Keratinocyte (primary cell): ENCODE measurements around the gene DCAF6. TPM values are rescaled to one million over a fixed set of nuclear protein-coding genes. Genes with fewer than 3 reads are reported as not detected.

Experiments
- DNase-seq: peaks from one replicate; pipeline ENCODE4 v3.0.0-alpha.2; 2011; ENCODE audit warnings: low read depth, missing footprints, low spot score
- FAIRE-seq: peaks from 2 replicates; lab custom pipeline; 2011; peaks lifted over from hg19 to GRCh38; lab: Jason Lieb, UNC
- H2AFZ ChIP-seq: 2 replicates; pipeline ENCODE4 v1.6.0; 2012; ENCODE audit warnings: low read length, control low read depth, inconsistent platforms; ENCODE audit not compliant: control insufficient read depth
- H3K27ac ChIP-seq: 2 replicates; pipeline ENCODE4 v1.5.1; 2011; ENCODE audit warnings: low read length; ENCODE audit not compliant: control insufficient read depth, insufficient read depth
- H3K27me3 ChIP-seq: 3 replicates; pipeline ENCODE4 v1.6.0; 2011; ENCODE audit warnings: low read length; ENCODE audit not compliant: control insufficient read depth, insufficient read depth; ENCODE audit errors: extremely low read depth
- H3K36me3 ChIP-seq, 2 experiments: 2 replicates in 1 of 2; 3 replicates in 1 of 2; pipeline ENCODE4 v1.5.1; 2011; ENCODE audit warnings: low read length in 2 of 2, mild to moderate bottlenecking in 1 of 2; ENCODE audit not compliant: control insufficient read depth in 2 of 2, insufficient read depth in 2 of 2; ENCODE audit errors: extremely low read depth in 1 of 2
- H3K4me1 ChIP-seq: 3 replicates; pipeline ENCODE4 v1.5.1; 2011; ENCODE audit warnings: low read length; ENCODE audit not compliant: control insufficient read depth, insufficient read depth; ENCODE audit errors: extremely low read depth
- H3K4me2 ChIP-seq: 3 replicates; pipeline ENCODE4 v1.6.0; 2011; ENCODE audit warnings: low read depth, low read length; ENCODE audit not compliant: control insufficient read depth, insufficient read depth; ENCODE audit errors: extremely low read depth
- H3K4me3 ChIP-seq, 3 experiments: fragments of 200-600 bp in 1 of 3; sonication (generic) in 1 of 3; 2 replicates in 2 of 3; 3 replicates in 1 of 3; pipeline ENCODE4 v1.5.1; 2011 to 2016; ENCODE audit warnings: low read length in 3 of 3, mild to moderate bottlenecking in 3 of 3, control low read depth in 2 of 3, inconsistent platforms in 1 of 3, low read depth in 1 of 3, mixed read lengths in 1 of 3, mixed run types in 1 of 3, moderate library complexity in 1 of 3; ENCODE audit not compliant: control insufficient read depth in 2 of 3, insufficient read depth in 2 of 3; ENCODE audit errors: extremely low read depth in 1 of 3
- H3K79me2 ChIP-seq: 2 replicates; pipeline ENCODE4 v1.6.0; 2012; ENCODE audit warnings: low read length; ENCODE audit not compliant: control insufficient read depth, insufficient read depth
- H3K9ac ChIP-seq: 3 replicates; pipeline ENCODE4 v1.6.0; 2011; ENCODE audit warnings: low read length; ENCODE audit not compliant: control insufficient read depth, insufficient read depth; ENCODE audit errors: extremely low read depth
- H3K9me1 ChIP-seq: 3 replicates; pipeline ENCODE4 v1.6.0; 2011; ENCODE audit warnings: low read length; ENCODE audit not compliant: control insufficient read depth, insufficient read depth; ENCODE audit errors: extremely low read depth
- H3K9me3 ChIP-seq: 2 replicates; pipeline ENCODE4 v1.5.1; 2012; ENCODE audit warnings: low read depth, low read length; ENCODE audit not compliant: control insufficient read depth
- H4K20me1 ChIP-seq: 3 replicates; pipeline ENCODE4 v1.6.0; 2011; ENCODE audit warnings: low read length; ENCODE audit not compliant: control insufficient read depth, insufficient read depth; ENCODE audit errors: extremely low read depth
- CTCF ChIP-seq, 3 experiments: IDR thresholded peaks in 1 of 3; conservative IDR thresholded peaks in 1 of 3; optimal IDR thresholded peaks in 1 of 3; 2 replicates in 2 of 3; 3 replicates in 1 of 3; pipeline versions ENCODE3 to v1.5.1; 2011; ENCODE audit warnings: low read length in 3 of 3, mild to moderate bottlenecking in 3 of 3, moderate library complexity in 2 of 3, control low read depth in 1 of 3, inconsistent platforms in 1 of 3; ENCODE audit not compliant: insufficient read depth in 2 of 3; ENCODE audit errors: extremely low read depth in 1 of 3
- EZH2 ChIP-seq: IDR thresholded peaks from one replicate; pipeline ENCODE4 v1.6.1; 2012; ENCODE audit warnings: inconsistent platforms, mild to moderate bottlenecking, low read length, moderate library complexity
- dilution Hi-C: fragments of 300-500 bp; cut with MboI; formaldehyde crosslinking; loops from one replicate; pipeline ENCODE4 v1.7.0; 2020; ENCODE audit warnings: low sequenced_read_pairs; ENCODE audit not compliant: extremely low pct_ligation_motif_present
- polyA plus RNA-seq, 5 experiments: library from polyadenylated mRNA; depleted of rRNA in 3 of 5; stranded (reverse) in 3 of 5; stranded (forward) in 1 of 5; unstranded in 1 of 5; fragments of >200 nt; gene quantifications; 1 replicate in 1 of 5; 2 replicates in 3 of 5; 3 replicates in 1 of 5; pipeline versions ENCODE4 v1.2.1 to v1.2.3, GENCODE V29; 2011 to 2012; ENCODE audit warnings: missing spikeins in 2 of 5, low read depth in 1 of 5, low replicate concordance in 1 of 5

The DCAF6 gene
- polyA plus RNA-seq, 1 donor (not counting 4 experiments of a cell fraction or from before 2014, with no cell fraction given), result 109 TPM

- Histone ChIP-seq H2AFZ (no peak overlapping the region), H3K9me3 (no peaks in the 10 kb centered on the region), H3K27ac (no peak overlapping the region), H3K4me2 (no peak overlapping the region), H3K9me1 (no peaks in the 10 kb centered on the region), H3K36me3 (peaks cover 4 to 5% of the 10 kb centered on the region in 2 experiments), H3K9ac (no peak overlapping the region), H4K20me1 (no peaks in the 10 kb centered on the region), H3K4me3 (no peak overlapping the region), H3K27me3 (no peaks in the 10 kb centered on the region), H3K79me2 (no peaks in the 10 kb centered on the region), H3K4me1 (no peaks in the 10 kb centered on the region)
- no peak for DNase-seq
- dilution Hi-C loops, result no loop called here
- TF ChIP-seq CTCF (optimal IDR thresholded peaks at IDR 0.05 in 1 of 3, IDR thresholded peaks at IDR 0.05 in 1 of 3, conservative IDR thresholded peaks at IDR 0.05 in 1 of 3; ENCODE audit: extremely low read depth in 1 of 3, insufficient read depth in 2 of 3, low read length in 3 of 3), result no peak
- TF ChIP-seq EZH2, result no peak
- FAIRE-seq, result no peak
Observed at GRCh38 chr1:168007691-168008090, 71.2 kb downstream of the DCAF6 start.

- Histone ChIP-seq H3K9ac (no peak overlapping the region), H3K9me1 (no peaks in the 10 kb centered on the region), H3K27ac (no peak overlapping the region), H3K27me3 (no peaks in the 10 kb centered on the region), H3K79me2 (no peaks in the 10 kb centered on the region), H3K9me3 (no peaks in the 10 kb centered on the region), H4K20me1 (no peaks in the 10 kb centered on the region), H3K4me2 (no peak overlapping the region), H3K4me1 (no peaks in the 10 kb centered on the region), H3K36me3 (peaks cover 4 to 5% of the 10 kb centered on the region in 2 experiments), H2AFZ (no peak overlapping the region), H3K4me3 (no peak overlapping the region)
- FAIRE-seq (no peak), DNase-seq (no peak)
- dilution Hi-C loops, result no loop called here
- TF ChIP-seq EZH2 (no peak), CTCF (optimal IDR thresholded peaks at IDR 0.05 in 1 of 3, IDR thresholded peaks at IDR 0.05 in 1 of 3, conservative IDR thresholded peaks at IDR 0.05 in 1 of 3; ENCODE audit: extremely low read depth in 1 of 3, insufficient read depth in 2 of 3, low read length in 3 of 3) (no peak)
Observed at GRCh38 chr1:168008595-168008994, 72.1 kb downstream of the DCAF6 start.
